ENCODE results near the gene PLGRKT. TPM values are rescaled to one million over a fixed set of nuclear protein-coding genes. Genes with fewer than 3 reads are reported as not detected.
"Not testable (repeated sequence)": the region's sequence is repeated elsewhere in the genome, so short reads cannot be mapped to it uniquely, and the experiment has no call there.

Gene PLGRKT
- polyA plus RNA-seq, 1 donor from 2014 or later, result 80.0 TPM

DNA sequence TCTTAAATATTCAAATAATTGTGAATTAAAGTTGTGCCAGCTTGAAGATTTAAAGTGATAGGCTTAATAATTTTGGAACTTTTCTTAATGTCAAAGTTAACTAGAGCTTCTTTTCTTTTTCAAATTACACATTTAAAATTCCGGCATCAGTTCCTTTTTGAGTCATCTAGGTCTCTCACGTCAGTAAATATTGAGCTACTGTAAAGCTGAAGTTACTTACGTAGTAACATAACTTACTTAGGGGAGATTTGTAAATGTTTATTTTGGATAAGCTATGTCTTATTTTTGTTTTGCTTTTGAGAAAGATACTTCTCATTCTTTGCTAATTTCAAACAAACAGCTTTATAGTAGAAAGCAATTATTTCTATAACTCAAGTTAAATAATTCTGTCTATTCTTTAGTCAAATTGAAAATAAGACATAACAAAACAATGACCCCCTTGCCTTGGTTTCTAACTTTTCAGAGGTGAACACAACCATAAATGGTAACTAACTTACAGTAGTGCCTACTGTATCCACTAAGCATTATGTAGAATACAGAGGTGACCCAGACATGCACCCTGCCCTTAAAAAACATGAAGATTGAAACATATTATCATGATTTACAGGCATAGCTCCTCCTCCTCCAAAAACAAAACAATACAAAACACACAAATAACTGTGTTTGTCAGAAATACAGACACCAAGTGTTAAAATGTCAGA, 42.4 kb upstream of the PLGRKT start:
- H3K27ac ChIP-seq (ENCODE audit: low read length), result no peak overlapping the region

DNA sequence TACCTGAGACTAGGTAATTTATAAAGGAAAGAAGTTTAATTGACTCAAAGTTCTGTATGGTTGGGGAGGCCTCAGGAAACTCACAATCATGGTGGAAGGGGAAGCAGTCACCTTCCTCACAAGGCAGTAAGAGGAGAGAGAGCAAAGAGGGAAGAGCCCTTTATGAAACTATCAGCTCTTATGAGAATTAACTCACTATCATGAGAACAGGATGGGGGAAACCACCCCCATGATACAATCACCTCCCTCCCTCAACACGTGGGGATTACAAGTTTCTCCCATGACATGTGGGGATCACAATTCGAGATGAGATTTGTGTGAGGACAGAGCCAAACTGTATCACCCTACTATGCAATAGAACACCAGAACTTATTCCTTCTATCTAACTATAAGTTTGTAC, 40.5 kb upstream of the PLGRKT start:
- no peaks in the 10 kb centered on the region for H3K27me3 ChIP-seq (ENCODE audit: insufficient read depth, low read depth, low read length)
- H3K9me2 ChIP-seq (ENCODE audit: insufficient read depth, low read length), result no peaks in the 10 kb centered on the region
- TF ChIP-seq EZH2 (IDR thresholded peaks at IDR 0.05; ENCODE audit: borderline replicate concordance, insufficient read depth, low read length, poor library complexity, severe bottlenecking) (no peak), RAD21 (conservative IDR thresholded peaks at IDR 0.05) (no peak), TAF1 (IDR thresholded peaks at IDR 0.05; ENCODE audit: low read depth) (no peak), SMC3 (conservative IDR thresholded peaks at IDR 0.05; ENCODE audit: poor library complexity) (no peak), EP300 (conservative IDR thresholded peaks at IDR 0.05; ENCODE audit: poor library complexity, severe bottlenecking) (no peak), MXI1 (conservative IDR thresholded peaks at IDR 0.05; ENCODE audit: poor library complexity, severe bottlenecking) (no peak), POLR2AphosphoS5 (IDR thresholded peaks at IDR 0.05) (no peak)
- TF ChIP-seq, protein P1, sequence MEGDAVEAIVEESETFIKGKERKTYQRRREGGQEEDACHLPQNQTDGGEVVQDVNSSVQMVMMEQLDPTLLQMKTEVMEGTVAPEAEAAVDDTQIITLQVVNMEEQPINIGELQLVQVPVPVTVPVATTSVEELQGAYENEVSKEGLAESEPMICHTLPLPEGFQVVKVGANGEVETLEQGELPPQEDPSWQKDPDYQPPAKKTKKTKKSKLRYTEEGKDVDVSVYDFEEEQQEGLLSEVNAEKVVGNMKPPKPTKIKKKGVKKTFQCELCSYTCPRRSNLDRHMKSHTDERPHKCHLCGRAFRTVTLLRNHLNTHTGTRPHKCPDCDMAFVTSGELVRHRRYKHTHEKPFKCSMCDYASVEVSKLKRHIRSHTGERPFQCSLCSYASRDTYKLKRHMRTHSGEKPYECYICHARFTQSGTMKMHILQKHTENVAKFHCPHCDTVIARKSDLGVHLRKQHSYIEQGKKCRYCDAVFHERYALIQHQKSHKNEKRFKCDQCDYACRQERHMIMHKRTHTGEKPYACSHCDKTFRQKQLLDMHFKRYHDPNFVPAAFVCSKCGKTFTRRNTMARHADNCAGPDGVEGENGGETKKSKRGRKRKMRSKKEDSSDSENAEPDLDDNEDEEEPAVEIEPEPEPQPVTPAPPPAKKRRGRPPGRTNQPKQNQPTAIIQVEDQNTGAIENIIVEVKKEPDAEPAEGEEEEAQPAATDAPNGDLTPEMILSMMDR (IDR thresholded peaks at IDR 0.05; ENCODE audit: poor library complexity, severe bottlenecking), result no peak
- TF ChIP-seq, protein P2, sequence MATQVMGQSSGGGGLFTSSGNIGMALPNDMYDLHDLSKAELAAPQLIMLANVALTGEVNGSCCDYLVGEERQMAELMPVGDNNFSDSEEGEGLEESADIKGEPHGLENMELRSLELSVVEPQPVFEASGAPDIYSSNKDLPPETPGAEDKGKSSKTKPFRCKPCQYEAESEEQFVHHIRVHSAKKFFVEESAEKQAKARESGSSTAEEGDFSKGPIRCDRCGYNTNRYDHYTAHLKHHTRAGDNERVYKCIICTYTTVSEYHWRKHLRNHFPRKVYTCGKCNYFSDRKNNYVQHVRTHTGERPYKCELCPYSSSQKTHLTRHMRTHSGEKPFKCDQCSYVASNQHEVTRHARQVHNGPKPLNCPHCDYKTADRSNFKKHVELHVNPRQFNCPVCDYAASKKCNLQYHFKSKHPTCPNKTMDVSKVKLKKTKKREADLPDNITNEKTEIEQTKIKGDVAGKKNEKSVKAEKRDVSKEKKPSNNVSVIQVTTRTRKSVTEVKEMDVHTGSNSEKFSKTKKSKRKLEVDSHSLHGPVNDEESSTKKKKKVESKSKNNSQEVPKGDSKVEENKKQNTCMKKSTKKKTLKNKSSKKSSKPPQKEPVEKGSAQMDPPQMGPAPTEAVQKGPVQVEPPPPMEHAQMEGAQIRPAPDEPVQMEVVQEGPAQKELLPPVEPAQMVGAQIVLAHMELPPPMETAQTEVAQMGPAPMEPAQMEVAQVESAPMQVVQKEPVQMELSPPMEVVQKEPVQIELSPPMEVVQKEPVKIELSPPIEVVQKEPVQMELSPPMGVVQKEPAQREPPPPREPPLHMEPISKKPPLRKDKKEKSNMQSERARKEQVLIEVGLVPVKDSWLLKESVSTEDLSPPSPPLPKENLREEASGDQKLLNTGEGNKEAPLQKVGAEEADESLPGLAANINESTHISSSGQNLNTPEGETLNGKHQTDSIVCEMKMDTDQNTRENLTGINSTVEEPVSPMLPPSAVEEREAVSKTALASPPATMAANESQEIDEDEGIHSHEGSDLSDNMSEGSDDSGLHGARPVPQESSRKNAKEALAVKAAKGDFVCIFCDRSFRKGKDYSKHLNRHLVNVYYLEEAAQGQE (IDR thresholded peaks at IDR 0.05; ENCODE audit: borderline replicate concordance), result no peak

More for the DNA sequence above, 42.4 kb upstream of the PLGRKT start:
- Histone ChIP-seq H4K20me1 (ENCODE audit: insufficient read depth) (no peaks in the 10 kb centered on the region), H3K9me3 (ENCODE audit: low read length) (no peaks in the 10 kb centered on the region), H3K27me3 (ENCODE audit: insufficient read depth, low read depth, low read length) (no peaks in the 10 kb centered on the region), H3K4me2 (ENCODE audit: low read length) (no peak overlapping the region), H3K4me3 (ENCODE audit: low read length) (no peak overlapping the region), H3K36me3 (ENCODE audit: insufficient read depth, low read length) (no peaks in the 10 kb centered on the region), H3K9me2 (ENCODE audit: insufficient read depth, low read length) (no peaks in the 10 kb centered on the region), H3F3A (ENCODE audit: insufficient read depth, low read length, poor library complexity, severe bottlenecking) (no peaks in the 10 kb centered on the region), H3K79me2 (replicated peaks; ENCODE audit: insufficient read depth, low read length) (no peaks in the 10 kb centered on the region), H2AFZ (ENCODE audit: low read depth, low read length) (no peak overlapping the region), H3K9ac (ENCODE audit: low read length) (no peak overlapping the region)
- no peak for TF ChIP-seq TAF1 (IDR thresholded peaks at IDR 0.05; ENCODE audit: low read depth)
- no peak for TF ChIP-seq POLR2AphosphoS5 (IDR thresholded peaks at IDR 0.05)
- no peak for TF ChIP-seq RAD21 (conservative IDR thresholded peaks at IDR 0.05)
- TF ChIP-seq EZH2 (IDR thresholded peaks at IDR 0.05; ENCODE audit: borderline replicate concordance, insufficient read depth, low read length, poor library complexity, severe bottlenecking), result no peak
- TF ChIP-seq, protein P1 (IDR thresholded peaks at IDR 0.05; ENCODE audit: poor library complexity, severe bottlenecking), result no peak
- TF ChIP-seq EP300 (conservative IDR thresholded peaks at IDR 0.05; ENCODE audit: poor library complexity, severe bottlenecking), result no peak
- no peak for TF ChIP-seq MXI1 (conservative IDR thresholded peaks at IDR 0.05; ENCODE audit: poor library complexity, severe bottlenecking)

DNA sequence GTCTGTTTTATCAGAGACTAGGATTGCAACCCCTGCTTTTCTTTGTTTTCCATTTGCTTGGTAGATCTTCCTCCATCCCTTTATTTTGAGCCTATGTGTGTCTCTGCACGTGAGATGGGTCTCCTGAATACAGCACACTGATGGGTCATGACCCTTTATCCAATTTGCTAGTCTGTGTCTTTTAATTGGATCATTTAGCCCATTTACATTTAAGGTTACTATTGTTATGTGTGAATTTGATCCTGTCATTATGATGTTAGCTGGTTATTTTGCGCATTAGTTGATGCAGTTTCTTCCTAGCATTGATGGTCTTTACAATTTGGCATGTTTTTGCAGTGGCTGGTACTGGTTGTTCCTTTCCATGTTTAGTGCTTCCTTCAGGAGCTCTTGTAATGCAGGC, 37.9 kb upstream of the PLGRKT start:
- H3F3A ChIP-seq (ENCODE audit: insufficient read depth, low read length, poor library complexity, severe bottlenecking); H2AFZ ChIP-seq (ENCODE audit: low read depth, low read length); H3K27ac ChIP-seq (ENCODE audit: low read length); H3K4me3 ChIP-seq (ENCODE audit: low read length); H4K20me1 ChIP-seq (ENCODE audit: insufficient read depth); H3K9me3 ChIP-seq (ENCODE audit: low read length); H3K36me3 ChIP-seq (ENCODE audit: insufficient read depth, low read length); H3K4me2 ChIP-seq (ENCODE audit: low read length); H3K9me2 ChIP-seq (ENCODE audit: insufficient read depth, low read length); H3K27me3 ChIP-seq (ENCODE audit: insufficient read depth, low read depth, low read length); H3K9ac ChIP-seq (ENCODE audit: low read length); H3K79me2 ChIP-seq (replicated peaks; ENCODE audit: insufficient read depth, low read length): not testable (repeated sequence)

More for the DNA sequence above, 40.5 kb upstream of the PLGRKT start:
- H3K27ac ChIP-seq (ENCODE audit: low read length), result no peak overlapping the region
- H2AFZ ChIP-seq (ENCODE audit: low read depth, low read length), result no peak overlapping the region
- no peak overlapping the region for H3K9ac ChIP-seq (ENCODE audit: low read length)
- H3K4me2 ChIP-seq (ENCODE audit: low read length), result no peak overlapping the region
- no peaks in the 10 kb centered on the region for H3K79me2 ChIP-seq (replicated peaks; ENCODE audit: insufficient read depth, low read length)
- no peaks in the 10 kb centered on the region for H3K9me3 ChIP-seq (ENCODE audit: low read length)
- no peak overlapping the region for H3K4me3 ChIP-seq (ENCODE audit: low read length)
- no peaks in the 10 kb centered on the region for H3F3A ChIP-seq (ENCODE audit: insufficient read depth, low read length, poor library complexity, severe bottlenecking)
- H4K20me1 ChIP-seq (ENCODE audit: insufficient read depth), result no peaks in the 10 kb centered on the region
- no peaks in the 10 kb centered on the region for H3K36me3 ChIP-seq (ENCODE audit: insufficient read depth, low read length)
